Panc1 (cell line): ENCODE data around the gene SEL1L3. TPM values are rescaled to one million over a fixed set of nuclear protein-coding genes. Genes with fewer than 3 reads are reported as not detected.

Experiments
- ATAC-seq: fragments of 200-7000 bp; cut with Tn5 transposase; 2 replicates; pipeline ENCODE4 v1.9.1; 2020; ENCODE audit warnings: mild to moderate bottlenecking, moderate library complexity
- BruUV-seq: library from RNA; stranded (reverse); fragments of 400-500 nt; replicated peaks from 2 replicates; lab custom pipeline; 2021; lab: Mats Ljungman, UMichigan
- CTCF ChIA-PET: fragments of 300-600 bp; sonication (Branson Sonifier 250); formaldehyde crosslinking; loops from one replicate; lab custom pipeline; 2022; ENCODE audit warnings: antibody characterized with exemption; lab: Charles Lee
- POLR2A ChIA-PET: fragments of 300-600 bp; sonication (Branson Sonifier 250); formaldehyde crosslinking; loops from one replicate; lab custom pipeline; 2022; ENCODE audit warnings: antibody characterized with exemption; lab: Charles Lee
- DNase-seq: peaks from one replicate; pipeline ENCODE4 v3.0.0-alpha.2; 2010; ENCODE audit warnings: low read depth, low spot score
- H3K27ac ChIP-seq: 2 replicates; pipeline ENCODE4 v1.5.1; 2011; ENCODE audit warnings: mild to moderate bottlenecking, low read length, inconsistent platforms
- H3K27me3 ChIP-seq: fragments of 200-500 bp; sonication (Bioruptor generic); 2 replicates; pipeline ENCODE4 v1.6.0; 2014; ENCODE audit warnings: low read length, inconsistent platforms; ENCODE audit not compliant: control insufficient read depth, insufficient read depth
- H3K36me3 ChIP-seq: fragments of 200-500 bp; sonication (Bioruptor generic); 2 replicates; pipeline ENCODE4 v1.5.1; 2014; ENCODE audit warnings: inconsistent platforms, mild to moderate bottlenecking, low read length, moderate library complexity; ENCODE audit not compliant: control insufficient read depth, insufficient read depth
- H3K4me1 ChIP-seq: 2 replicates; pipeline ENCODE4 v1.5.1; 2011; ENCODE audit warnings: inconsistent platforms, mild to moderate bottlenecking, low read length, moderate library complexity; ENCODE audit not compliant: control insufficient read depth, insufficient read depth
- H3K4me3 ChIP-seq, 2 experiments: 2 replicates each; pipeline ENCODE4 v1.5.1; 2011 to 2012; ENCODE audit warnings: low read depth in 2 of 2, low read length in 2 of 2, mild to moderate bottlenecking in 2 of 2, inconsistent platforms in 1 of 2, moderate library complexity in 1 of 2
- H3K9me3 ChIP-seq: fragments of 200-500 bp; sonication (Bioruptor generic); 2 replicates; pipeline ENCODE4 v1.5.1; 2014; ENCODE audit warnings: low read depth, mild to moderate bottlenecking, inconsistent platforms, low read length, moderate library complexity; ENCODE audit not compliant: control insufficient read depth, insufficient read depth
- CTCF ChIP-seq: fragments of 450-650 bp; IDR thresholded peaks from 2 replicates; pipeline ENCODE4 v1.5.1; 2017; ENCODE audit warnings: mild to moderate bottlenecking
- POLR2AphosphoS5 ChIP-seq: IDR thresholded peaks from 2 replicates; pipeline ENCODE4 v1.6.1; 2012; ENCODE audit warnings: mild to moderate bottlenecking, low read depth, low read length, moderate library complexity
- SIN3A ChIP-seq: IDR thresholded peaks from 2 replicates; pipeline ENCODE4 v1.6.1; 2012; ENCODE audit warnings: low read depth, mild to moderate bottlenecking, low read length, moderate library complexity, borderline replicate concordance; ENCODE audit not compliant: insufficient read depth
- TCF7L2 ChIP-seq: IDR thresholded peaks from 2 replicates; pipeline ENCODE4 v1.6.1; 2011; ENCODE audit warnings: mild to moderate bottlenecking, low read depth, low read length, inconsistent platforms
- in situ Hi-C: cut with HindIII; loops from 2 replicates; pipeline ENCODE4 v1.10.0; 2016; ENCODE audit warnings: low sequenced_read_pairs, low pct_unique_long_range_greater_than_20kb
- intact Hi-C: fragments of 100-400 bp; cut with micrococcal nuclease; formaldehyde crosslinking; loops from one replicate; pipeline ENCODE4 v1.10.0; 2022; ENCODE audit not compliant: unreplicated experiment
- total RNA-seq: library from RNA; stranded (reverse); gene quantifications from one replicate; pipeline ENCODE4 v1.2.1, GENCODE V29; 2021; ENCODE audit not compliant: unreplicated experiment
- TF ChIP-seq, protein P1 (sequence below), 2 experiments: IDR thresholded peaks; 2 replicates each; pipeline ENCODE4 v1.6.1; 2011 to 2012; ENCODE audit warnings: low read depth in 2 of 2, control low read depth in 1 of 2, low read length in 1 of 2, mild to moderate bottlenecking in 1 of 2, moderate library complexity in 1 of 2; ENCODE audit not compliant: insufficient read depth in 1 of 2

Gene SEL1L3
- total RNA-seq, 1 experiment from 2014 or later = 1.1 TPM

DNA sequence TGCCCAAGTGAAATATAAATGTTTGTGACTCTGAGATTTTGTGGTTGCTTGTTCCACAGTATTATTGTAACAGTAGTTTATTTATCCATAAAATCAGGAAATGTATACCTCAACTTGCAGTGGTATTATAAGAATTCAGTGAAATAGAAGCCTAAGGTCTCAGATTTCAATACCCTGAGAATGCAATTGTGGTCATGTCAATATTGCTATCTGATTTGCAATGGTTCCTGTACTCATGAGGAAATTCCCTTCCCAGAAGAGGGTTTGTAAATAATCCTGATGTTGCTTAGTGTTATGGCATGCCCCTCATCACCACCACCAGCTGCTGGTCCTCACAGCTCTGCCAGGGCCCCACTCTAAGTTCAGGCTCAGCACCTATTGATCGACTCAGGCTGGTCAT is 139.4 kb downstream of the SEL1L3 start:
- BruUV-seq = no TSS peak
- TF ChIP-seq SIN3A = no peak
- TF ChIP-seq, protein P1, sequence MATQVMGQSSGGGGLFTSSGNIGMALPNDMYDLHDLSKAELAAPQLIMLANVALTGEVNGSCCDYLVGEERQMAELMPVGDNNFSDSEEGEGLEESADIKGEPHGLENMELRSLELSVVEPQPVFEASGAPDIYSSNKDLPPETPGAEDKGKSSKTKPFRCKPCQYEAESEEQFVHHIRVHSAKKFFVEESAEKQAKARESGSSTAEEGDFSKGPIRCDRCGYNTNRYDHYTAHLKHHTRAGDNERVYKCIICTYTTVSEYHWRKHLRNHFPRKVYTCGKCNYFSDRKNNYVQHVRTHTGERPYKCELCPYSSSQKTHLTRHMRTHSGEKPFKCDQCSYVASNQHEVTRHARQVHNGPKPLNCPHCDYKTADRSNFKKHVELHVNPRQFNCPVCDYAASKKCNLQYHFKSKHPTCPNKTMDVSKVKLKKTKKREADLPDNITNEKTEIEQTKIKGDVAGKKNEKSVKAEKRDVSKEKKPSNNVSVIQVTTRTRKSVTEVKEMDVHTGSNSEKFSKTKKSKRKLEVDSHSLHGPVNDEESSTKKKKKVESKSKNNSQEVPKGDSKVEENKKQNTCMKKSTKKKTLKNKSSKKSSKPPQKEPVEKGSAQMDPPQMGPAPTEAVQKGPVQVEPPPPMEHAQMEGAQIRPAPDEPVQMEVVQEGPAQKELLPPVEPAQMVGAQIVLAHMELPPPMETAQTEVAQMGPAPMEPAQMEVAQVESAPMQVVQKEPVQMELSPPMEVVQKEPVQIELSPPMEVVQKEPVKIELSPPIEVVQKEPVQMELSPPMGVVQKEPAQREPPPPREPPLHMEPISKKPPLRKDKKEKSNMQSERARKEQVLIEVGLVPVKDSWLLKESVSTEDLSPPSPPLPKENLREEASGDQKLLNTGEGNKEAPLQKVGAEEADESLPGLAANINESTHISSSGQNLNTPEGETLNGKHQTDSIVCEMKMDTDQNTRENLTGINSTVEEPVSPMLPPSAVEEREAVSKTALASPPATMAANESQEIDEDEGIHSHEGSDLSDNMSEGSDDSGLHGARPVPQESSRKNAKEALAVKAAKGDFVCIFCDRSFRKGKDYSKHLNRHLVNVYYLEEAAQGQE (IDR thresholded peaks at IDR 0.05; ENCODE audit: insufficient read depth in 1 of 2, low read depth in 2 of 2, low read length in 1 of 2) = no peak
- TF ChIP-seq TCF7L2 = no peak
- TF ChIP-seq POLR2AphosphoS5 = no peak
- no peak for TF ChIP-seq CTCF
- Histone ChIP-seq H3K4me3 (no peak overlapping the region), H3K27ac (no peak overlapping the region), H3K27me3 (no peaks in the 10 kb centered on the region), H3K9me3 (no peaks in the 10 kb centered on the region), H3K36me3 (no peaks in the 10 kb centered on the region), H3K4me1 (no peaks in the 10 kb centered on the region)
- ChIA-PET CTCF (no interaction called here), POLR2A (no interaction called here)
- ATAC-seq (no peak), DNase-seq (no peak)
- intact Hi-C loops = no loop called here
- in situ Hi-C loops = no loop called here

- ATAC-seq (no peak), DNase-seq (no peak)
- intact Hi-C loops (no loop called here), in situ Hi-C loops (no loop called here)
- H3K4me1 ChIP-seq = no peaks in the 10 kb centered on the region
- no peak overlapping the region for H3K4me3 ChIP-seq
- no peaks in the 10 kb centered on the region for H3K27me3 ChIP-seq
- ChIA-PET CTCF (no interaction called here), POLR2A (no interaction called here)
- H3K27ac ChIP-seq = no peak overlapping the region
- no peaks in the 10 kb centered on the region for H3K9me3 ChIP-seq
- no peaks in the 10 kb centered on the region for H3K36me3 ChIP-seq
- BruUV-seq = no TSS peak
- TF ChIP-seq CTCF (no peak), TCF7L2 (no peak), POLR2AphosphoS5 (no peak), SIN3A (no peak)
- TF ChIP-seq, protein P1 (IDR thresholded peaks at IDR 0.05; ENCODE audit: insufficient read depth in 1 of 2, low read depth in 2 of 2, low read length in 1 of 2) = no peak
These were observed 139.8 kb downstream of the SEL1L3 start for GRCh38 chr4:25722964-25723363.
